ENCODE measurements around the gene INO80D. TPM values are rescaled to one million over a fixed set of nuclear protein-coding genes. Genes with fewer than 3 reads are reported as not detected.
"Not testable (repeated sequence)": the region's sequence is repeated elsewhere in the genome, so short reads cannot be mapped to it uniquely, and the experiment has no call there.

The INO80D gene
- total RNA-seq, 1 donor from 2014 or later = 15.3 TPM

DNA sequence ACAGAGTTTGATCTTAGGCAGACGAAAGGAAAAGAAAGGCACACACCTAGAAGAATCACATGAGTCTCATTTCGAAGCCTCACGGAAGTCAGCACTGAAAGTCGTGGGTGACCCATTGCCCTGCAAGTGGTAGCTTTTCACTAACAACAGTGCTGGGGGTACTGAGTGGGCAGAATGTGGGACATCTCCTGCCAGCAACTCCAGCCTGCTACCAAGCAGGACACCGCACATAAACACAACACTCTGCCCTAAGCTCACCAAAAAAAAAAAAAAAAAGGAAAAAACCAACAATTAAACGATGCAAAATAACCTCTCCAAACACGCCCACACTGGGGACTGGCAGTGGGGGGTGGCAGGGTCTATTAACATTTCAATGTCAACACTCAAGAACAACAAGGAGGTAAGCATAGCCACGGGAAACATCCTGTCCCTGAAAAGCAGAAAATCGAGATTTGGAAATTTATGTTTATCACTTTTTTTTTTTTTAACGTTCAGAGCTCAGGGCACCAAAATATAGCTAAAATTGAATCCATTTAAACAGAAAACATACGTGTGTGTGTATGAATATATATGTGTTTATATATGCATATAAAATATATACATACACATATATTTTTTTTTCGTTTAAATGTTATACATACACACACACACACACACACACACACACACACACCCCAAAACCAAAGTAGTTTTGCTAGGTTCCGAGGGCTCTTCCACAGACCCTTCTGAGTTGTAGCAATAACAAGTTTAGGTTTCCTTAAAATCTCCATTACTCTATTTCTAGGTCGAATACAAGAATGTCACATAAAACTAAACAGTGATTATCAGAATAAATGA is 2.2 kb downstream of the INO80D start:
- peak; percentile 60 for DNase-seq (ENCODE audit: low read depth)

DNA sequence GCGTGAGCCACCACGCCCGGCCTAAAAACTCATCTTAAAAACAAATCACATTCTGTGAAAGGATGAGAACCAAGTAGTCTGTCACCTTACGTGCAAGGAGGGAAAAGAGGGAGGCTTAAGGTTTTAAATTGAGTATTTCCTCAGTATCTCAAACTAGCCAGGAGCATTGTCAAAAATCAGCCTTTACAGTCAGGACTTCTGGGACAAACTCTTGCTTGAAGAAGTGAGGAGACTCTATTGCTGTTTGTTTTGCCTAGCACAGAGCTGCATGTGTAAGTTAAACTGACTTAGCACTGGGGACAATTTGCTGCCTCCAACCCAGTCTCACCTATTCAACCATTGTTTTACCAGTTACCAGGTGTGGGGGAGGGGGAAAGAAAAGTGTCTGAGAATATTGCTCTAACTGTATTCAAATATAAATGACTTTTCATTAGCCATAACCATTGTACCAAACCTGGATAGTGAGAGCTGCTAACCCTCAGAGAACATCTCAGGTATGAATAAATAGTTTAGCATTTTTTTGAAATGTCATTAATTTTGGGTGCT is 3.6 kb downstream of the INO80D start:
- DNase-seq (ENCODE audit: low read depth) = no peak

GRCh38 chr2:206080927-206081326 is 5.0 kb downstream of the INO80D start:
- no peak for DNase-seq (ENCODE audit: low read depth)

DNA sequence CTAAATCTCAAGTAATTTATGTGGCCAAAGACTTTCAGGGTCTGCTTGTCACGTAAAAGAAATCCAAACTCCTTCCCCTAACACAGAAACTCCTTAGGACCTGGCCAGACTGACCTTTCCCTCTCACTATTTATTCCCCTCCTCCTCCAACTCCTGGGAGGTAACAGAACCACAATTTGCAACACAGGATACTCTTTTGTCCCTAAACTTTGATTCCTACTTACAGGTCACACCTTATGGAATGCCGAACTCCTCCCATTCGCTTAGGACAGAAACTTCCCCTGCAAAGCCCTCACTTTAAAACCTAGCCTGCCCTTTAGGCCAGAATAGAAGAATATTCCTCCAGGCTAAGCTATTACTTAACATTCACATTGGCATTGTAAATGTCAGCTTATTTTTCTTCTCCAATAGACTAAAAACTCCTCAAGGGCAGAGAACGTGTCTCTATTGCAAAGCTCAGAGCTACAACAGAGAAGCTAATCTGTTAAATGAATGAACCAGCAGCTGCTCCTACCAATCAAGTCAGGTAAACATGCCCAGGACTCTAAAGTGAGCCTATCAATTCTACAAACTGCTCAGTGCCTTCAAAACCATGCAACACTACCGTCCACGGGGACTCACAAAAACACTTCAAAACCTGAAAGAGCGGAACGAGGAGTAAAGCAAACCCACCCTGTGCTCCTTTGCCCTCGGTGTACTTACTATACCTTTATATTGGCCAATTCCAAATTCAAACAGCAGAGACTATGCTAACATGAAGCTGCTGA is 6.1 kb downstream of the INO80D start:
- DNase-seq (ENCODE audit: low read depth) = no peak

GRCh38 chr2:206077879-206078278 is 8.1 kb downstream of the INO80D start:
- not testable (repeated sequence) for DNase-seq (ENCODE audit: low read depth)

- DNase-seq (ENCODE audit: low read depth) = no peak
Measured at GRCh38 chr2:206075113-206075512, 10.9 kb downstream of the INO80D start.

GRCh38 chr2:206071807-206072206 is 14.2 kb downstream of the INO80D start:
- no peak for DNase-seq (ENCODE audit: low read depth)

DNA sequence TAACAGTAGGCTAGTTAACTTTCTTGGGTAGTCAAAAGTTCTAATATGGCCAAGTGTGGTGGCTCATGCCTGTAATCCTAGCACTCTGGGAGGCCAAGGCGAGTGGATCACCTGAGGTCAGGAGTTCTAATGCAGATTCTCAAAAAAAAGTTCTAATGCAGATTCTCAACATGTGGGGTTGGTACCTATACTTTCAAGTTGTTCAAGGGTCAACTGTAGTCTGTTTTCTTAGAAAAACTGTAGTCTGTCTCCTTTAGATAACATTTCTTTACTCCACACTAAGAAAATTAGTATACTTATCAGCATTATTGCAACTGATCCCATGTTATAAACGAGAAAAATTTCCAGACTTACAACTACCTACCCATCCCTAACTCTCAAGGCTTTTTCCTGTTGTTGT is 16.6 kb downstream of the INO80D start:
- DNase-seq (ENCODE audit: low read depth) = no peak

DNA sequence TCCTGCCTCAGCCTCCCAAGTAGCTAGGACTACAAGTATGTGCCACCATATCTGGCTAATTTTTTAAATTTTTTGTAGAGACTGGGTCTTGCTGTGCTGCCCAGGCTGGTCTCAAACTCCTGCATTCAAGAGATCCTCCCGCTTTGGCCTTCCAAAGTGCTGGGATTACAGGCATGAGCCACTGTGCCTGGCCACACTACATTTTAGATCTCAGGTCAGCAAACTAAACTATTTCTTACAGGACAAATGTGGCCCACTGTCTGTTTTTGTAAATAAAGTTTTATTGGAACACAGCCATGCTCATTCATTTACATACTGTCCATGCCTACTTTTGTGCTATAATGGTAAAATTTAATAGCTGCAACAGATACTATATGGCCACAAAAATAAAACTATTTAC is 17.8 kb downstream of the INO80D start:
- no peak for DNase-seq (ENCODE audit: low read depth)

DNA sequence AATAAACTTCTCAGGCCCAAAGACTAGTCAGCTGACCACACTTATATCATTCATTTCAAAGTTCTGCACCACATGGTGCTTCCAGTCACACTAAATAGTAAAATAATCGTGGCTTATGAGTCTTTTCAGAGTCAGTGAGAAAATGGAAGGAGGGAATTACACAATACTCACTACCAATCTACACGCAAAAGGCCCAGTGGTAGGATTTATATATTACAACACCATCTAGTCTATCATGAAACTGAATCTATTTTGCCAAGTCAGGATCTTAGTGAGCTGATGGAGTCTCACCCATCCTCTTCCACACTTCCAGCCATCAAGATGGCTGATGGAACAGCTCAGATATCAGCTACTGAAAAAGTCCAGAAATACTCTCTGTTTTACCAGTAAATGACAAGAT is 21.9 kb downstream of the INO80D start:
- no peak for DNase-seq (ENCODE audit: low read depth)

DNA sequence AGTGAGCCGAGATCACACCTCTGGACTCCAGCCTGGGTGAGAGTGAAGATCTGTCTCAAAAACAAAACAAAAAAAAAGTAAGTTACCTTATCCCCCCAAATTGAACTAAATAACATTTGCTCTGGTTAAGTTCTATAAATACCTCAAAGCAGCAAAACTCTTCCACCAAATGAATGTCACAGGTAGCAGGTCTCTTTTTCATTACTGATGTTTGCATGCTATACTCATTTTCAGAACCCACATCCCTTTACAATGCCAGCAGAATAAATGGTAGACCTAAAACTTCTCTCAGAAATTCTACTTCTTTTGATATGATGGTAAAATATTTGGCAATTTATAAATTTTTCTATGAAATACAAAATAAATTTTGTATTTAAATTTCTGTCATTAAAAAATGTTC is 22.3 kb downstream of the INO80D start:
- DNase-seq (ENCODE audit: low read depth) = no peak

DNA sequence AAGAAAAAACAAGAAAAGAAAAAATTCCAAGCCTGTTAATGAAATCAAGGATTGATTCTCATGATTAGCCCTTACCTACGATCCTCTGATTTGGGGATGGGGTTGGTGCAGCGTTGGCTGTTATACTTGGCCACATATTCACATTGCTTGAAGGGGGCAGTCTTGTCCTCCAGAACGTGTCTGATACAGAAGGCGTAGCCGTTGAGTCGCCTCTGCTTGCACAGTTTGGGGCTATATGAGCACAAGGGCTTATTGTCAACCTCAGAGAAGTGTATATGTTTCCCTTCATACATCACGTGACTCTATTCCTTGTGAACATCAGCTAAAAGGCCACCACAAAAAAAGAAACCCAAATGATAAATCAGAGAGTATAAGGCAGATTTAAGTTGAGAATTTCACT is 23.2 kb downstream of the INO80D start:
- DNase-seq (ENCODE audit: low read depth) = no peak

DNA sequence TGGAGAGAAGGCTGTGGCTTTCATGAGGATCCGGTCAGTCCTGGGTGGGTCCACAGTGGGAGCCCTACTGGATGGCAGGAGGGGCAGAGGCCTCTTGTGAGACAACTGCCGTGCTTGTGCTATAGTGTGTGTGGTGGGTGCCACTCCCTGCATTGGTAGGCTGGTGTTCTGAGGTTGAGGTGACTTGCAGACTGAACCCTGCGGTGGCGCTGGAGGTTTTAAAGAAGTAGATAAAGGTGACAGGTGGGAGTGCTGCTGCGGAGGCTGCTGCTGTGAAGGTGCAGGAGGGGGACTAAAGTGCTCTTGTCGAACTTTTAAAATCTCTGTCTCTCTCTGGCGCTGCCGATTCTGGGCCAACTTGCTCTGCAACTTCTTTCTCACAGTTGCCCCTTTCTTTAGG is 29.7 kb downstream of the INO80D start:
- DNase-seq (ENCODE audit: low read depth) = no peak

- no peak for DNase-seq (ENCODE audit: low read depth)
Measured at GRCh38 chr2:206054952-206055351, 31.0 kb downstream of the INO80D start.

- DNase-seq (ENCODE audit: low read depth) = no peak
Measured at GRCh38 chr2:206051912-206052311, 34.1 kb downstream of the INO80D start.

DNA sequence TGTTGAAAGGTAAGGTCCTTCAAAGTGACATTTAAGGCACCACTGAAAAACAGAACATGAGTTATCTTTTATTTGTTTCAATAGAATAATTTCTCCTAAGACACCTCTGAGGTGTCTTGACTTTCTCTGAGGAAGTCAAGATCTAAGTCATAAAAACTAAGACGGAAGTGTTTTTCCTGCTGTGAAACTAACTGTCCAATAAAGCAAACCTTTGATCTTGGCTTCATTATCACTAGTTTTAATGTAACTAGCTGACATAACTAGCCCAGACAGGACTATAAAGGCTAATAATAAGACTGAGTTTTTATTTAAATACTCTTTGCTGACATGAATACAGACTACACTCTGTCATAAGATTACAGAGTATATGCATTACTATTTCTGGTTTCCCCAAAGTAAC is 36.6 kb downstream of the INO80D start:
- no peak for DNase-seq (ENCODE audit: low read depth)

DNA sequence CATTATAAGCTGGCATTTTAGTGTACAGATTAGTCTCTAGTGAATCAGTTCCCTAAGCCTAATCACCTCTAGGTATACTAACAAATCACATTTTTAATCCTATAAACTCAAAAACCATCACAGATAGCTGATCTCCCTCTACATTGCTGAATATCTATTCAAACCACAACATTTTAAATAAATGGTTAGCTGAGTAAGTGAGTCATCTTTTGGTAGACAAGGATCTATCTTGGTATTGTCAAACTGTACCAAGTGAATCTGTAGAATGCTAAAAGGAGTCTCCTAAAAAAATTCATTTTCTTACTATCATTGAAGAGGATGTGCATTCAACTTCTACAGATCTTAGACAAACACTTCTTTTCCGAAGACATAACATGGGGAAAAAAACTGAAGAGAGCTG is 40.7 kb downstream of the INO80D start:
- DNase-seq (ENCODE audit: low read depth) = peak; percentile 10

GRCh38 chr2:206040525-206040924 is 45.4 kb downstream of the INO80D start:
- DNase-seq (ENCODE audit: low read depth) = no peak

DNA sequence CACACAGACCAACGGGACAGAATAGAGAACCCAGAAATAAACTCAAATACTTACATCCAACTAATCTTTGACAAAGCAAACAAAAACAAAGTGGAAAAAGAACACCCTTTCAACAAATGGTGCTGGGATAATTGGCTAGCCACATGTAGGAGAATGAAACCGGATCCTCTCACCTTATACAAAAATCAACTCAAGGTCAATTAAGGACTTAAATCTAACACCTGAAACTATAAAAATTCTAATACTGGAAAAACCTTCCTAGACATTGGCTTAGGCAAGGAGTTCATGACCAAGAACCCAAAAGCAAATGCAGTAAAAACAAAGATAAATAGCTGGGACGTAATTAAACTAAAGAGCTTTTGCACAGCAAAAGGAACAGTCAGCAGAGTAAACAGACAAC is 50.6 kb downstream of the INO80D start:
- not testable (repeated sequence) for DNase-seq (ENCODE audit: low read depth)

GRCh38 chr2:206033452-206033851 is 52.5 kb downstream of the INO80D start:
- not testable (repeated sequence) for DNase-seq (ENCODE audit: low read depth)

GRCh38 chr2:206031950-206032567 is 53.9 kb downstream of the INO80D start:
- no peak for DNase-seq (ENCODE audit: low read depth)

DNA sequence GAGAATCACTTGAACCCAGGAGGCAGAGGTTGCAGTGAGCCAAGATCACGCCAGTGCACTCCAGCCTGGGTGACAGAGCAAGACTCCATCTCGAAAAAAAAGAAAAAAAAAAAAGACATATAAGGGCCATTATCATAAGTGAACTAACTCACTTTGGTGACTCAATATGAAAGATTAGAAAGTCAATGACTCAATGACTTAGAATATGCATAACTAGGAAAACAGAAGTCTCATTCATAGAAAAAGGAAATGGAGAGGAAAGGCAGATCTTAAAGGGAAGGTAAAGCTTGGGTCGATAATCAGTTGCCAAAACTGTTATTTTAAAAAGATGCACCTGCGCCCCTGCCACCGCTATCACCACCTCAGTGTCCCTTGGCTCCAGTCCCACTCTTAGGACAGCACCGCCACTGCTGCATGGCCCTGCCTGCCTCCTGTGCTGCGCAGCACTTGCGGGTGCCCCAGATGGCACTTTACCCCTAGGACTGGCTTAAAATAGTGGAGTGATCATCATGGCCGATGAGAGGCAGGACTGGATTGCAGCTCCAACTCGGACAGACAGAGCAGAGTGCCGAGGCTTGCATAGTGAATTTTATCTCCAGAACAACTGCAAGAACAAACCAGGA is 54.7 kb downstream of the INO80D start:
- DNase-seq (ENCODE audit: low read depth) = peak; percentile 53
